GM12892 (cell line): Measurements from ENCODE around the gene HOXA7.

Experiments used
- POLR2A ChIP-seq: IDR thresholded peaks from 2 replicates; pipeline ENCODE4 v1.6.1; 2011; ENCODE audit warnings: low read depth, low read length, control low read depth
- TAF1 ChIP-seq: IDR thresholded peaks from 2 replicates; pipeline ENCODE4 v1.6.1; 2011; ENCODE audit warnings: low read depth, mild to moderate bottlenecking, control low read depth, low read length, borderline replicate concordance

DNA sequence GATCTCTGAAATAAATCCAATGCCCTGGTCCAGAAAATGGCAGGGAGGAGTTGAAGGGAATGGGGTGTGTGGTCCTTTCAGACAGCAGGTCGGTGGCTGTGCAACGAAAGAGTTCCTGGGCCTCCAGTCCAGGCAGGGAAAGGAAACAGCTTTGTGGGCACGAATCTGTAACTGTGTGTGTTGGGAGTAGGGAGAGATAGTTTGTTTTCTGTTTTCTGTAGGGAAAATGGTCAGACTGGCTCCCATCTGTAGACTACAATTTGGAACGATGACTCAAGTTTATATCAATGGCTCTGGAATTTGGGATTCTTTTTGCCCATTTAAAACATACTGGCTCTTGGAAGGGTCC is 11.4 kb upstream of the HOXA7 start:
- TF ChIP-seq TAF1: no peak
- TF ChIP-seq POLR2A: no peak
